ENCODE data around the gene SHISA9.

SHISA9 gene

DNA sequence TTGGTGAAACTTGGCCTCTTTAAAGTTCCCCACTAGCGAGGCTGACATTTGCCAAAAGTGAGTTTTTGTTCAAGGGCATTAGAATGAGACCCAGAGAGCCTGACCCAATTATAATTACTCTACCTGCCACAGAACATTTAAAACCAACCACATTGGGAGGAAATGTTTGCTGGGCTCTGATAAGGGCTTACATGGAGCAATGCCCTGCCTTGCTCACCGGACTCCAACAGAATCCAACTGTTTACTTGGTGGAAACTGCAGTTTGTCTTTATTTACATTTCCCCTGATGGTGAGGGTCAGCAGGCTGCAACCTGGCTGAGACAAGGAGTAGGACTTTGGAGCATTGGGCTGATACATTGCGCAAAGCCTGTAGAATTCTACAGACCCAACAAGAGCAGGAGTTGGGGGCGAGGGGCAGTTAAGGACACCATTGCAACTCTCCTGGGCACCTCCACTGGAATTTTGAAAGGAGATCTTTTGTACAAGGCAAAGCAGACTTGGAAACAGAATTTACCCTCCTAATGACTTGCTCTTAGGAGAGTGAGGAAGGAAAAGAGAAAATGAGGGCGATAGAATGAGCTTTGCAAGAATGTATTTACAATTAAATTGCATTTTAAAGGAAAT is 368.6 kb downstream of the SHISA9 start:
- DNase-seq (ENCODE audit: low read depth), result no peak

DNA sequence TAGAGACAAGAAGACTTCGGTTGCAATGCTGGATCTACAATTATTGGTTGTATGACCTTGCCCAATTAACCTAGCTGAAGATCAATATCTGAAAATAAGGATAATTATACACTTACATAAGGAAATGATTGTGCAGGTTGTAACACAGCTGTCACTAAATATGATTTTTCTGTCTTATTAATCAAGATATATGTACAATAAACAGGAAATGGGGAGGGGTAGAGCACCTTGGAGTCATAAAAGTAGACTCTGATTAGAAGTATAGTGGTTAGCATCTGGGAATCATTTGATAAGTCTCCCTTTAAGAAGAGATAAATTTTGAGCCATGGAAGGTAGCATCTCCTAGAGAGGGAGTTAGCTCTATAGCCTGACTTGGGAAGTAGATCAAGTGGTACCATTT is 369.2 kb downstream of the SHISA9 start:
- DNase-seq (ENCODE audit: low read depth), result no peak

DNA sequence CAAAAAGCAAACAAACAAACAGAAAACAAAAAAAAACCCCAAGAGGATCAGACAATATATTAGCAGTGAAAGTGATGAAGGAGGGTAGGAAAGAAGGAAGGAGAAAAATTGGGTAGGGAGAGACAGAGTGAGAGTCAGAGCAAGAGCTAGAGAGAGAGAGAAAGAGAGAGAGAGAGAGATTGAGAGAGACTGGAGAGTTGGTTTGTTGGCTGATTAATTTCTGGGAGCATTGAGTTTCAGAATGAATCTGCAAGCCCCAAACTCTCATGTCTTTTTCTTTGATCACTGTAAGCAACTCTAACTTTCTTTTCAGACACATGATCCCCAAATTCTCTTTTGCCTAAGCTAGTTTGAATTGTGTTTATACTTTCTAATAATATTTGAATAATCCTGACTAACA is 388.1 kb downstream of the SHISA9 start:
- DNase-seq (ENCODE audit: low read depth), result no peak
